Left lung (tissue), 14 donors: Measurements from ENCODE around the gene BBC3. TPM values are rescaled to one million over a fixed set of nuclear protein-coding genes. Genes with fewer than 3 reads are reported as not detected.
"Not testable (repeated sequence)": the region's sequence is repeated elsewhere in the genome, so short reads cannot be mapped to it uniquely, and the experiment has no call there.

ENCODE experiments used
- ATAC-seq: fragments of 200-7000 bp; cut with Tn5 transposase; one replicate; pipeline ENCODE4 v1.9.1; 2020; ENCODE audit warnings: moderate library complexity
- DNase-seq, 4 donors: peaks; one replicate each; pipeline ENCODE4 v3.0.0-alpha.2; 2013 to 2020
- H3K27ac ChIP-seq, 2 donors: fragments of 200-600 bp; sonication (generic) in 1 of 2; one replicate each; pipeline versions ENCODE4 v1.5.0 to v1.8.0; 2020 to 2021
- H3K27me3 ChIP-seq, 2 donors: fragments of 200-600 bp; sonication (generic) in 1 of 2; one replicate each; pipeline versions ENCODE4 v1.5.0 to v1.8.0; 2020 to 2021
- H3K36me3 ChIP-seq, 2 donors: fragments of 200-600 bp; sonication (generic) in 1 of 2; one replicate each; pipeline versions ENCODE4 v1.5.0 to v1.8.0; 2020 to 2021
- H3K4me1 ChIP-seq, 2 donors: fragments of 200-600 bp; one replicate each; pipeline ENCODE4 v1.8.0; 2021
- H3K4me3 ChIP-seq, 2 donors: fragments of 200-600 bp; sonication (generic) in 1 of 2; one replicate each; pipeline versions ENCODE4 v1.5.0 to v1.8.0; 2020 to 2021; ENCODE audit warnings: mild to moderate bottlenecking in 1 of 2
- H3K9me3 ChIP-seq, 2 donors: fragments of 200-600 bp; sonication (generic) in 1 of 2; one replicate each; pipeline versions ENCODE4 v1.5.0 to v1.8.0; 2020 to 2021
- CTCF ChIP-seq, 2 donors: fragments of 200-600 bp; sonication (generic) in 1 of 2; IDR thresholded peaks; one replicate each; pipeline versions ENCODE4 v1.5.0 to v1.8.0; 2021; ENCODE audit warnings: antibody characterized with exemption in 2 of 2
- intact Hi-C, 2 donors: fragments of 100-400 bp; cut with DNase I; formaldehyde crosslinking; loops; one replicate each; pipeline versions ENCODE4 v1.11.2 to v1.14.2; 2022
- long read RNA-seq, 12 donors: library from polyadenylated mRNA in 2 of 12; unstranded in 2 of 12; transcript quantifications; one replicate each; pipeline ENCODE4 v2.0.0 and lab custom pipeline, GENCODE V29; 2019 to 2026
- polyA plus RNA-seq, 6 donors: library from polyadenylated mRNA; unstranded; fragments of 120-200 nt; gene quantifications; one replicate each; pipeline ENCODE4 v1.2.1, GENCODE V29; 2013; ENCODE audit not compliant: insufficient read length in 6 of 6
- total RNA-seq, 2 donors: library from RNA; stranded (reverse); fragmentation: NEBNext Ultra II Directional; extraction: Animal tissue kit (Norgen Biotek cat#: 25700); gene quantifications; one replicate each; pipeline ENCODE4 v1.2.1, GENCODE V29; 2021
- donor health status: DM: no; HTN: yes; CAD: no.
- donor health status: DM: no; HTN: no; CAD: no.

The BBC3 gene
- total RNA-seq (10 to 100 TPM in 1 of 2 donors, 1 to 10 TPM in 1; 8.7 to 13.8 TPM), polyA plus RNA-seq (1 to 10 TPM; 1.6 to 3.1 (median 2.3) TPM)
- long read RNA-seq, donor 1, partial matches to known transcripts = 0 of 7 reads
- long read RNA-seq, donor 1, other reads (novel, unspliced or antisense) = 0 of 7 reads
- long read RNA-seq, donor 2, transcript BBC3-206 (1 exons, 1,747 nt) = major isoform, 5 of 7 reads
- long read RNA-seq, donor 2, partial matches to known transcripts = 0 of 7 reads
- long read RNA-seq, donor 2, other reads (novel, unspliced or antisense) = 0 of 7 reads
- long read RNA-seq, donor 3, partial matches to known transcripts = 0 of 3 reads
- long read RNA-seq, donor 3, other reads (novel, unspliced or antisense) = 0 of 3 reads
- long read RNA-seq, donor 4, partial matches to known transcripts = 0 of 1 reads
- long read RNA-seq, donor 4, other reads (novel, unspliced or antisense) = 0 of 1 reads
- long read RNA-seq, donor 5, partial matches to known transcripts = 0 of 4 reads
- long read RNA-seq, donor 5, other reads (novel, unspliced or antisense) = 0 of 4 reads
- long read RNA-seq, donor 6, partial matches to known transcripts = 0 of 6 reads
- long read RNA-seq, donor 6, other reads (novel, unspliced or antisense) = 0 of 6 reads
- long read RNA-seq, donor 7, partial matches to known transcripts = 0 of 2 reads
- long read RNA-seq, donor 7, other reads (novel, unspliced or antisense) = 0 of 2 reads
- long read RNA-seq, donor 8, partial matches to known transcripts = 0 of 1 reads
- long read RNA-seq, donor 8, other reads (novel, unspliced or antisense) = 0 of 1 reads
- long read RNA-seq, donor 9 = 0 reads
- long read RNA-seq, donor 10 = 0 reads
- long read RNA-seq, donor 11 = 0 reads
- long read RNA-seq, donor 12, partial matches to known transcripts = 0 of 3 reads
- long read RNA-seq, donor 12, other reads (novel, unspliced or antisense) = 0 of 3 reads

GRCh38 chr19:47230921-47231214, at the start of gene BBC3:
TSS of gene BBC3 (minus strand) at chr19:47231199. CDS start at chr19:47228431, 2,768 bp downstream.
- no peak for ATAC-seq
- intact Hi-C loops = no loop called here
- H3K27ac ChIP-seq = peak within 1 kb of the TSS; percentile 78 to 81
- peak within 1 kb of the TSS; percentile 87 to 98 for H3K4me3 ChIP-seq
- no peak for DNase-seq
- H3K4me1 ChIP-seq = peaks cover 14 to 64% of the 10 kb centered on the region in 2 donors
- no peaks in the 10 kb centered on the region for H3K36me3 ChIP-seq
- no peak for TF ChIP-seq CTCF (IDR thresholded peaks at IDR 0.05)
- no peaks in the 10 kb centered on the region for H3K9me3 ChIP-seq
- peaks cover 0 to 8% of the 10 kb centered on the region in 2 donors for H3K27me3 ChIP-seq

- no peaks in the 10 kb centered on the region for H3K27me3 ChIP-seq
- DNase-seq (no peak), ATAC-seq (no peak)
- H3K9me3 ChIP-seq = no peaks in the 10 kb centered on the region
- H3K36me3 ChIP-seq = no peaks in the 10 kb centered on the region
- H3K27ac ChIP-seq = no peak overlapping the region
- peaks cover 11 to 17% of the 10 kb centered on the region in 2 donors for H3K4me1 ChIP-seq
- TF ChIP-seq CTCF (IDR thresholded peaks at IDR 0.05) = peak in 1 of 2 donors; percentile 30
- intact Hi-C loops = no loop called here
- H3K4me3 ChIP-seq = no peak overlapping the region
Measured at GRCh38 chr19:47280183-47280797, 49.3 kb upstream of the BBC3 start.

- H3K36me3 ChIP-seq, H3K9me3 ChIP-seq, DNase-seq, H3K4me3 ChIP-seq, H3K27me3 ChIP-seq, intact Hi-C loops, ATAC-seq: not testable (repeated sequence)
- H3K27ac ChIP-seq = peak overlapping the region in 1 of 2 donors; percentile 81
- H3K4me1 ChIP-seq = peaks cover 13 to 37% of the 10 kb centered on the region in 2 donors
Measured at GRCh38 chr19:47276513-47276912, 45.5 kb upstream of the BBC3 start.

- Histone ChIP-seq H3K9me3 (no peaks in the 10 kb centered on the region), H3K27me3 (no peaks in the 10 kb centered on the region), H3K4me3 (peak overlapping the region; percentile 36 to 65), H3K36me3 (peaks cover 0 to 12% of the 10 kb centered on the region in 2 donors), H3K4me1 (peaks cover 13 to 37% of the 10 kb centered on the region in 2 donors), H3K27ac (peak overlapping the region; percentile 81 to 89)
- peak in 1 of 4 donors; percentile 59 for DNase-seq
- no peak for TF ChIP-seq CTCF (IDR thresholded peaks at IDR 0.05)
- no peak for ATAC-seq
- intact Hi-C loops = no loop called here
Measured at GRCh38 chr19:47275791-47276461, 44.9 kb upstream of the BBC3 start.
